Panc1 (cell line): ENCODE data around the gene TLDC2. TPM values are rescaled to one million over a fixed set of nuclear protein-coding genes. Genes with fewer than 3 reads are reported as not detected.
"Not testable (repeated sequence)": the region's sequence is repeated elsewhere in the genome, so short reads cannot be mapped to it uniquely, and the experiment has no call there.

Experiments used
- ATAC-seq: fragments of 200-7000 bp; cut with Tn5 transposase; 2 replicates; pipeline ENCODE4 v1.9.1; 2020; ENCODE audit warnings: mild to moderate bottlenecking, moderate library complexity
- BruUV-seq: library from RNA; stranded (reverse); fragments of 400-500 nt; replicated peaks from 2 replicates; lab custom pipeline; 2021; lab: Mats Ljungman, UMichigan
- CTCF ChIA-PET: fragments of 300-600 bp; sonication (Branson Sonifier 250); formaldehyde crosslinking; loops from one replicate; lab custom pipeline; 2022; ENCODE audit warnings: antibody characterized with exemption; lab: Charles Lee
- POLR2A ChIA-PET: fragments of 300-600 bp; sonication (Branson Sonifier 250); formaldehyde crosslinking; loops from one replicate; lab custom pipeline; 2022; ENCODE audit warnings: antibody characterized with exemption; lab: Charles Lee
- DNase-seq: peaks from one replicate; pipeline ENCODE4 v3.0.0-alpha.2; 2010; ENCODE audit warnings: low read depth, low spot score
- H3K27ac ChIP-seq: 2 replicates; pipeline ENCODE4 v1.5.1; 2011; ENCODE audit warnings: mild to moderate bottlenecking, low read length, inconsistent platforms
- H3K27me3 ChIP-seq: fragments of 200-500 bp; sonication (Bioruptor generic); 2 replicates; pipeline ENCODE4 v1.6.0; 2014; ENCODE audit warnings: low read length, inconsistent platforms; ENCODE audit not compliant: control insufficient read depth, insufficient read depth
- H3K36me3 ChIP-seq: fragments of 200-500 bp; sonication (Bioruptor generic); 2 replicates; pipeline ENCODE4 v1.5.1; 2014; ENCODE audit warnings: inconsistent platforms, mild to moderate bottlenecking, low read length, moderate library complexity; ENCODE audit not compliant: control insufficient read depth, insufficient read depth
- H3K4me1 ChIP-seq: 2 replicates; pipeline ENCODE4 v1.5.1; 2011; ENCODE audit warnings: inconsistent platforms, mild to moderate bottlenecking, low read length, moderate library complexity; ENCODE audit not compliant: control insufficient read depth, insufficient read depth
- H3K4me3 ChIP-seq, 2 experiments: 2 replicates each; pipeline ENCODE4 v1.5.1; 2011 to 2012; ENCODE audit warnings: low read depth in 2 of 2, low read length in 2 of 2, mild to moderate bottlenecking in 2 of 2, inconsistent platforms in 1 of 2, moderate library complexity in 1 of 2
- H3K9me3 ChIP-seq: fragments of 200-500 bp; sonication (Bioruptor generic); 2 replicates; pipeline ENCODE4 v1.5.1; 2014; ENCODE audit warnings: low read depth, mild to moderate bottlenecking, inconsistent platforms, low read length, moderate library complexity; ENCODE audit not compliant: control insufficient read depth, insufficient read depth
- CTCF ChIP-seq: fragments of 450-650 bp; IDR thresholded peaks from 2 replicates; pipeline ENCODE4 v1.5.1; 2017; ENCODE audit warnings: mild to moderate bottlenecking
- POLR2AphosphoS5 ChIP-seq: IDR thresholded peaks from 2 replicates; pipeline ENCODE4 v1.6.1; 2012; ENCODE audit warnings: mild to moderate bottlenecking, low read depth, low read length, moderate library complexity
- REST ChIP-seq, 2 experiments: IDR thresholded peaks; 2 replicates each; pipeline ENCODE4 v1.6.1; 2011 to 2012; ENCODE audit warnings: low read depth in 2 of 2, control low read depth in 1 of 2, low read length in 1 of 2, mild to moderate bottlenecking in 1 of 2, moderate library complexity in 1 of 2; ENCODE audit not compliant: insufficient read depth in 1 of 2
- SIN3A ChIP-seq: IDR thresholded peaks from 2 replicates; pipeline ENCODE4 v1.6.1; 2012; ENCODE audit warnings: low read depth, mild to moderate bottlenecking, low read length, moderate library complexity, borderline replicate concordance; ENCODE audit not compliant: insufficient read depth
- TCF7L2 ChIP-seq: IDR thresholded peaks from 2 replicates; pipeline ENCODE4 v1.6.1; 2011; ENCODE audit warnings: mild to moderate bottlenecking, low read depth, low read length, inconsistent platforms
- in situ Hi-C: cut with HindIII; loops from 2 replicates; pipeline ENCODE4 v1.10.0; 2016; ENCODE audit warnings: low sequenced_read_pairs, low pct_unique_long_range_greater_than_20kb
- intact Hi-C: fragments of 100-400 bp; cut with micrococcal nuclease; formaldehyde crosslinking; loops from one replicate; pipeline ENCODE4 v1.10.0; 2022; ENCODE audit not compliant: unreplicated experiment
- total RNA-seq: library from RNA; stranded (reverse); gene quantifications from one replicate; pipeline ENCODE4 v1.2.1, GENCODE V29; 2021; ENCODE audit not compliant: unreplicated experiment

The TLDC2 gene
- total RNA-seq, 1 experiment from 2014 or later: not detected

- ChIA-PET POLR2A (no interaction called here), CTCF (interaction anchor here (0.6 to 1.0 kb wide), 2 partner anchors 54 to 58 kb away, joined by 3 read pairs; no protein-coding TSS in a partner anchor)
- no TSS peak for BruUV-seq
- ATAC-seq (no peak), DNase-seq (no peak)
- Histone ChIP-seq H3K36me3 (no peaks in the 10 kb centered on the region), H3K4me1 (peaks cover 5% of the 10 kb centered on the region), H3K27ac (no peak overlapping the region), H3K27me3 (no peaks in the 10 kb centered on the region), H3K4me3 (no peak overlapping the region), H3K9me3 (no peaks in the 10 kb centered on the region)
- TF ChIP-seq REST (IDR thresholded peaks at IDR 0.05; ENCODE audit: insufficient read depth in 1 of 2, low read depth in 2 of 2, low read length in 1 of 2) (no peak), TCF7L2 (no peak), POLR2AphosphoS5 (no peak), SIN3A (no peak), CTCF (no peak)
- in situ Hi-C loops (no loop called here), intact Hi-C loops (no loop called here)
These were observed 2.3 kb upstream of the TLDC2 start for GRCh38 chr20:36873498-36874189.

GRCh38 chr20:36875093-36875492 is 845 bp upstream of the TLDC2 start:
- BruUV-seq, H3K36me3 ChIP-seq, DNase-seq, in situ Hi-C loops, H3K27ac ChIP-seq, H3K4me3 ChIP-seq, intact Hi-C loops, H3K27me3 ChIP-seq, H3K9me3 ChIP-seq, ATAC-seq, H3K4me1 ChIP-seq: not testable (repeated sequence)
- ChIA-PET POLR2A (interaction anchor here (0.6 kb wide), 1 partner anchor 140 kb away, joined by 5 read pairs; no protein-coding TSS in a partner anchor), CTCF (interaction anchor here (0.6 kb wide), 1 partner anchor 34 kb away, joined by 5 read pairs; no protein-coding TSS in a partner anchor)

- Histone ChIP-seq H3K27ac (no peak overlapping the region), H3K36me3 (no peaks in the 10 kb centered on the region), H3K4me1 (peaks cover 5% of the 10 kb centered on the region), H3K27me3 (no peaks in the 10 kb centered on the region), H3K9me3 (no peaks in the 10 kb centered on the region), H3K4me3 (no peak overlapping the region)
- DNase-seq: no peak
- POLR2A ChIA-PET: no interaction called here
- no peak for ATAC-seq
- intact Hi-C loops: no loop called here
- in situ Hi-C loops: no loop called here
- no peak for TF ChIP-seq REST (IDR thresholded peaks at IDR 0.05; ENCODE audit: insufficient read depth in 1 of 2, low read depth in 2 of 2, low read length in 1 of 2)
- no peak for TF ChIP-seq CTCF
- no peak for TF ChIP-seq POLR2AphosphoS5
- no peak for TF ChIP-seq TCF7L2
- TF ChIP-seq SIN3A: no peak
- BruUV-seq: no TSS peak
- CTCF ChIA-PET: no interaction called here
These were observed 515 bp downstream of the TLDC2 start for GRCh38 chr20:36876473-36876833.
